Left ventricle myocardium superior (tissue), 1 donor: ENCODE results near the gene LDLRAD4. TPM values are rescaled to one million over a fixed set of nuclear protein-coding genes. Genes with fewer than 3 reads are reported as not detected.
"Not testable (repeated sequence)": the region's sequence is repeated elsewhere in the genome, so short reads cannot be mapped to it uniquely, and the experiment has no call there.

Experiments used
- ATAC-seq: fragments of 200-7000 bp; cut with Tn5 transposase; one replicate; pipeline ENCODE4 v1.9.1; 2020; ENCODE audit warnings: mild to moderate bottlenecking, moderate library complexity
- DNase-seq: peaks from one replicate; pipeline ENCODE4 v3.0.0-alpha.2; 2020
- intact Hi-C: fragments of 100-400 bp; cut with micrococcal nuclease; formaldehyde crosslinking; loops from one replicate; pipeline ENCODE4 v1.11.0; 2022
- total RNA-seq: library from RNA; stranded (reverse); fragmentation: NEBNext Ultra II Directional; extraction: Animal tissue kit (Norgen Biotek cat#: 25700); gene quantifications from one replicate; pipeline ENCODE4 v1.2.1, GENCODE V29; 2021
- donor health status: DM: no; HTN: yes; CAD: no; lungs with severe emphysema.

Gene LDLRAD4
- total RNA-seq, 1 donor from 2014 or later, result 26.0 TPM

DNA sequence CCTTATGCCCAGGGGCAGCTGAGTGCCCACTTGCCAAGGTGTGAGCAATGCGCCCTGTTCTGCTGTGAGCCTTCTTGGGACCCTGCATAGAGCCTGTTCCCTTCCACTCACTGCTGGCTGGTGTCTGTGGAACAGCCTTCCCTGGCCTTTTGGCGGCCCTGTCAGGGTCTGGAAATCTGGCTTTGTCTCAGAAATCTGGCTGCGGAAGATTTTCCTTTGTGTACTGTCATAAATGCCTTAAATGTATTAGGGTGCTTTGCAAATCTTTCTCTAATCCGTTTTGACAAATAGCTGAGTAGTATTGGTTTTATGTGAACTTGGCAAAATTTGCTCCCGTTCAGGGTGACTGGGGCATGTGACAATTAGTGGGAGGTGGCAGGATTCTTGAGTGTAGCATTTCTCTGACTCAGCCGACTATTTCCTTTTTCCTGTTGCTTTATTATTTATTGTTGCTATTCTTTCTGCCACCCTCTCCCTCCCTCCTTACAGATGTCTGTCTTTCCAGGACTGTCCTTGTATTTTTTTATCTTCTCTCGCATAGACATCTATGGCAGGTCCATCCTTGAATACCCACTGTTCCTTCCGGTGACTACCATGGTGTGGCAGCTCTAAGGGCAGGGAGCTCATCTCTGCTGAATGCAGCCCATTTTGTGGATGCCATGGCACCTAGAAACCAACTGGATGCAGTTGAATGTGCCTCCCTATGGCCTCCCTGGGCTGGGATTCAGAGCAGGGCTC lies 41.8 kb downstream of the LDLRAD4 start:
- no peak for DNase-seq
- intact Hi-C loops, result loop anchor here (5.0 kb wide), 1 partner anchor 38 kb away; no protein-coding TSS in a partner anchor
- ATAC-seq, result peak; percentile 30

DNA sequence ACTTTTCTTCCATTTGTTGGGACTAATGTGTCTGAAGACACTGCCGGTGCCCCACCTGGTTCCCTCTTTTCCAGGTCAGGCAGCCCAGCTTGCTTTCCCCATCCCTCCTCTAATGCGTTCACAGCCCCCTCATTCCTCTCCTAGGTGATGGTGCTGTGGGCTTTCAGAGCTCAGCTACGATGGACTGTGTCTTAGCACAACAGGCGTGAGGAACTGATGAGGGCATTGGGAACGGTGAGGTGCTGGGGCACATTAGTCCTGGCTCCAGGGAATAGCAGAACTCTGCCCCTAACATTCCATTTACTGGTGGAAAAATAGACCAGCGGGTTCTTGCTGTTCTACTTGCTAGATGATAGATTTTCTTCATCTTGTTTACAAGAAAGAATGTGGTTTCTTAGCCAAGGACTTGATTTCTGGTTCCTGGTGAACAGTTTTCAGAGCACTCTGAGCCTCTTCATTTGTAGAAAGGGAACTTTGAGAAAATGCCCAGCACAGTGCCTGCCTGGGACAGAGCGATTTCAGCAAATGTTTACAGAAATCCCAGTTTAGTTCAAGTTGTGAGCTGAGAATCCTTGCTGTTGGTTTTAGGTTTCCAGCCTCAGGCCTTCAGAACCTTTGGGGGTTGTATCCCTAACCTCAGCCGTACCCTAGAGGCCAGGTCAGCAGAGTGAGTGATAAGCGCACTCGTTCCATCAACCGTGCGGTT lies 42.5 kb downstream of the LDLRAD4 start:
- no peak for ATAC-seq
- no peak for DNase-seq

DNA sequence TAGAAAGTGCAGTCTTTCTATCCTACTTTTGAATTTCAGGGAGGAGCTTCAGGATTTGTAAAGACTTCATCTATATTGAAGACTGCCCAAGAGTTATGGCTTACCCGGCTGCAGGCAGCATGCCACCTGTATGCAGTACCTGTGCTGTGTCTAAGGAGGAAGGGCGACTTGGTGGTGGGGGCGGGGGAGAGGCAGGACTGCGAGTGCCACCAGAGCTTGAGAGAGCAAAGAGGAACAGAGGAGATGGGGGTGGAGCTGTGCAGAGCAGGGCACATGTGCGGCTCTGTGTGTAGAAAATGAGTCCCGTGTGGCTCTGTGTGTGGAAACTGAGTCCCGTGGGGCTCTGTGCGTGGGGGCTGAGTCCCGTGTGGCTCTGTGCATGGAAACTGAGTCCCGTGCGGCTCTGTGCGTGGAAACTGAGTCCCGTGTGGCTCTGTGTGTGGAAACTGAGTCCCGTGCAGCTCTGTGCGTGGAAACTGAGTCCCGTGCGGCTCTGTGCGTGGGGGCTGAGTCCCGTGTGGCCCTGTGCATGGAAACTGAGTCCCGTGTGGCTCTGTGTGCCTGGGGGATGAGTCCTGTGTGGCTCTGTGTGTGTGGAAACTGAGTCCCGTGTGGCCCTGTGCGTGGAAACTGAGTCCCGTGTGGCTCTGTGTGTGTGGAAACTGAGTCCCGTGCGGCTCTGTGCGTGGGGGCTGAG lies 43.2 kb downstream of the LDLRAD4 start:
- DNase-seq (no peak), ATAC-seq (no peak)
- intact Hi-C loops, result loop anchor here (5.0 kb wide), 1 partner anchor 40 kb away; no protein-coding TSS in a partner anchor

More for the DNA sequence above, 42.5 kb downstream of the LDLRAD4 start:
- intact Hi-C loops, result loop anchor here (5.0 kb wide), 1 partner anchor 39 kb away; no protein-coding TSS in a partner anchor

DNA sequence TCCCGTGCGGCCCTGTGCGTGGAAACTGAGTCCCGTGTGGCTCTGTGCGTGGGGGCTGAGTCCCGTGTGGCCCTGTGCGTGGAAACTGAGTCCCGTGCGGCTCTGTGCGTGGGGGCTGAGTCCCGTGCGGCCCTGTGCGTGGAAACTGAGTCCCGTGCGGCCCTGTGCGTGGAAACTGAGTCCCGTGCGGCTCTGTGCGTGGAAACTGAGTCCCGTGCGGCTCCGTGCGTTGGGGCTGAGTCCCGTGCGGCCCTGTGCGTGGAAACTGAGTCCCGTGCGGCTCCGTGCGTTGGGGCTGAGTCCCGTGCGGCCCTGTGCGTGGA lies 43.8 kb downstream of the LDLRAD4 start:
- intact Hi-C loops, result loop anchor here (5.0 kb wide), 1 partner anchor 40 kb away; no protein-coding TSS in a partner anchor
- not testable (repeated sequence) for DNase-seq

DNA sequence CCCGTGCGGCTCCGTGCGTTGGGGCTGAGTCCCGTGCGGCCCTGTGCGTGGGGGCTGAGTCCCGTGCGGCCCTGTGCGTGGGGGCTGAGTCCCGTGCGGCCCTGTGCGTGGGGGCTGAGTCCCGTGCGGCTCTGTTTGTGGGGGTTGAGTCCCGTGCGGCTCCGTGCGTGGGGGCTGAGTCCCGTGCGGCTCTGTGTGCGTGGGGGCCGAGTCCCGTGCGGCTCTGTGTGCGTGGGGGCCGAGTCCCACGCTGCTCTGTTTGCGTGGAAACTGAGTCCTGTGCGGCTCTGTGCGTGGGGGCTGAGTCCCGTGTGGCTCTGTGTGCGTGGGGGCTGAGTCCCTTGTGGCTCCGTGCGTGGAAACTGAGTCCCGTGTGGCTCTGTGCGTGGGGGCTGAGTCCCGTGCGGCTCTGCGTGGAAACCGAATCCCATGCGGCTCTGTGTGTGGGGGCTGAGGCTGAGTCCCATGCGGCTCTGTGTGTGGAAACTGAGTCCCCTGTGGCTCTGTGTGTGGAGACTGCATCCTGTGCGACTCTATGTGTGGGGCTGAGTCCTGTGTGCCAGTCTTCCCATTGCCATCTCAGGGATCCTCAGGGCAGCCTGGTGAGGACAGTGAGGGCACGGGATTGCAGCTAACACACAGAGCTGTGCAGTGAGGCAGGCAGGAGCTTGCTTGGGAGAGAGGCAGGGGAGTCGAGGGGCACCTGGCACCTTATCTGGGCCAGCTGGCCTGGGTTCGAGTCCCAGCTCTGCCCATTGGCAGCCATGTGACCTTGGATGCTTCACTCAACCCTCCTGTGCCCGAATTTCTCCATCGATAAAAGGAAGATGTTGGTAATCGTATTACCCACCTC lies 44.5 kb downstream of the LDLRAD4 start:
- no peak for DNase-seq
- no peak for ATAC-seq
- intact Hi-C loops, result loop anchor here (5.0 kb wide), 1 partner anchor 41 kb away; no protein-coding TSS in a partner anchor

More for the DNA sequence above, 43.8 kb downstream of the LDLRAD4 start:
- not testable (repeated sequence) for ATAC-seq

DNA sequence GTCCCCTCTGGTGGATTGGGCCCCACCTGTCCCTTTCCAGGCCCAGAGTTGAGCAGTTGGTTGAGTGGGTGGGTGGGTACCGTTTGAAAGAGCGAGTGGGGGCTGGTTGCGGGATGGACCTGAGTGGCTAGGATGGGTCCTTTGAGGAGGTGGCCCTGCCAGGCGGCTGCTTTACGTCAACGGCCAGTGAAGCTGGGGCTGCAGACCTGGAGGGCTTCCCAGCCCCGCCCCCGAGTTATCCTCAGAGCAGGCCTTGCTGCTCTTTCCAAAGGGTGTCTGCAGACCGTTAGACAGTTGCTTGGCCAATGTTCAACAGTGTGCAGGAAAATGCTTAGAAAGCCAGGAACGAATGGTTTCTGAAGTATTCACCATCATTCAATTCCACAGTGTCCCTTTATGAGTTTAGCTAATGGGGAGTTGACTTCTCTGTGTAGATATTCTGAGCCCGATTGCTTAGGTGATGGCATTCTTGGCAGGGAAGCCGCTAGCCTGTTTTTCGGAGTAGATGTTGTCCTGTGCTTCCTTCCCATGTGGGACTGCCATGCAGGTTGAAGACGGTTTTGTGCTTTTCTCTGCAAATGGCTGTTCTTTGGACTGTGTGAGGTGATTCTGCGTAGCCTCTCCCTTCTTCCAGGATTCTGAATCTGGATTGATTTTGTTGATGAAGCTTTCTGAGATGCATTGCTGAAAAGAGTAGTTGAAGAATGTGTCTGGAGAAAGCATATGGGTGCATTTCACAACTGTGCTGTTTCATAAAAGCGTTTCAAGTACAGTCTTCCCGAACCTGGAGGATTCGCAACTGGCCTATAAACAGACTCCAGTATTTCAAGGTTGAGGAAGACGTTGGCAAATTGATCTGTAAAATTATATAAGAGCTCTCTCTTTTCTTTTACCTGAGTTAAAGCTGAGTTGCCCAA lies 45.8 kb downstream of the LDLRAD4 start:
- intact Hi-C loops, result loop anchor here (5.0 kb wide), 1 partner anchor 42 kb away; no protein-coding TSS in a partner anchor
- peak; percentile 80 for ATAC-seq
- DNase-seq, result peak; percentile 90

DNA sequence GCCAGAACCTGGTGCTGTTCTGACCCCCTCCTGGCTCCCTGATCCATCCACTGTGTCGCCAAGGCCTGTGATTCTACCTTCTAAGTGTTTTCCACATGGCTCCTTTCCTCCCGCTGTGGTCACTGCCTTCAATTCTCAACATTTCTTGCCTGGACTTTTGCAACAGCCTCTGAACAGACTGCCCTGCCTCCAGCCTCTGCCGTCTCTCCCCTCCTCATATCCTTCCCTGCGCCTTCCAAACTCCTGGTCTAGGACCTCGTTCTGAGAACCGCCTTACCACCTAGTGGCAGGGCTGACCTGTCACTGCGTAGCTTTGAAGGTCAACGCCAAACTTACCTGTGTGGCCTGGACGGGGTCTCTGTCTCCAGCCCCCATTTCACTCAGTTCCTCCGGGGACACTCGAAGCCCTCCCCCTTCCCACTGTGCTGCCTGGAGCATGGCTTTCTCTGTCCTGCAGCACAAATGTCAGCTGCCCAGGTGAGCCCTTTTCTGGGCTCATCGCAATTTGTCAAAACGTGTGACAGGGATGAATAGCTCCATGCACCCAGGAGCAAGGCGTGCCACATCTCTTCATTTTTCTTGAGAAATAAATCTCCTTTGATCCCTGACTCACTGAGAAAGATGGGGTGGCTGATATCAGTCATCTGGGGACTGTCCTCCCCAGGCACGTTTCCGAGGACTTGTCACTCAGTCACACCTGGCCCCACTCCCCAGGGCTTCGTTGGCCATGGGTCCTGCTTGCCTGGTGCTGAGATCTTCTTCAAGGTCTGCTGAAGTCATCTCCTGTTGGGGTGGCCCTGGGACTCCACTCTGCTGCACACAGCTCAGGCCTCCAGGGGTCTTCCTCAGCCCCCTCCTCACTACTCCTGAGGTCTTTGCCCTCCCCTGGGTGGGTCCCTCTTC lies 46.7 kb downstream of the LDLRAD4 start:
- no peak for DNase-seq
- intact Hi-C loops, result no loop called here
- ATAC-seq, result no peak

DNA sequence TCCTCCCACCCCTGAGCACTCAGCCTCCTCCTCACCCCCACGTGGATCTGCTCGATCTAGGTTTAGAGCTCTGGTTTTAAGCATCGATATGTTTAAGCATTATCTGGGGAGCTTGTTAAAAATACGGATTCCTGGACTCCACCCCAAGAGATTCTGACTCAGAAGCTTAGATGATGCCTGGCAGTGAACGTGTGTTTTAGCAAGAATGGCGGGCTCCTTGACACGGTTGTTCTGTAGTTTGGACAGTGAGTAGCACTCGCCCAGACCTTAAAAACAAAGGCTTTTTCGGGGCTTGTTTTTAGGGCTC lies 47.3 kb downstream of the LDLRAD4 start:
- DNase-seq (no peak), ATAC-seq (no peak)
- intact Hi-C loops, result no loop called here

DNA sequence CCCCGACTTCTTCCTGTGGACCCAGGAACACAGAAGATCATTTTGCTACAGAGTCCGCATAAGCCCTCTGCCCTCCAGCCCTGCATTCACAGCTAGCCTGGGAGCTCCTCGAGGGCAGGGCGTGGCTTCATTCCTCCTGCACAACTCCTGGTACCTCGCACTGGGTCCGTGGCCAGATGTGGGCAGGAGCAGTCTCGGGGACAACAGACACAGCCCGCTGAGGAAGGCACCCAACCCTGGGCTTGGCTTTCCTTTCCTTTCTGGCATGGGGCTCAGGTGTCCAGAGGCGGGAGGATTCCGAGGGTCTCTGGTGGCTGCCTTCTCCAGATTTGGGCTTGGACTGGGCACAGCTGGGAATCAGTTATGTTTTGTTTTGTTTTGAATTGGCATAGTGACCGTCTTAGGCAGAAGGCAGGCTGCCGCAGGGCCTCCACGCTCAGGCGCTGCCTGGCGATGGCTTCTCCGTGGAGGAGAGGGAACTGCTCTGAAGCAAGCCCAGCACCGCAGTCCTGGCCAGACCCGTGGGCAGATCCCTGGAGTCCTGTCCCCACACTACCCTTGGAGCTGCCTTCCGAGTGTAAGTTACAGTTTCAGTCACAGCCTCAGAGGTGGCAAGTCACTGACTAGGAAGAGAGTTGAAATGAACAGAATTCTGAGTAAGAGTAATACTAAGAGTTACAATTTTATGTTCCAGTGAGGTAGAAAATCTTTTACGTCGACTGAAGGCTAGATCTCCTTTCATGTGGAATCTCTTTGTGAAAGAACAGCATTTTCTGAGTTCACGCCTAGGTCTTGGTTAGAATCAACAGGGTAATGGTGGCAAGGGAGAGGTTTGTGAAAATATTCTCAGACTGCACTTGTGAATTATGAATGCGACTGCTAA lies 47.9 kb downstream of the LDLRAD4 start:
- intact Hi-C loops, result no loop called here
- ATAC-seq (peak; percentile 69), DNase-seq (peak; percentile 79)

DNA sequence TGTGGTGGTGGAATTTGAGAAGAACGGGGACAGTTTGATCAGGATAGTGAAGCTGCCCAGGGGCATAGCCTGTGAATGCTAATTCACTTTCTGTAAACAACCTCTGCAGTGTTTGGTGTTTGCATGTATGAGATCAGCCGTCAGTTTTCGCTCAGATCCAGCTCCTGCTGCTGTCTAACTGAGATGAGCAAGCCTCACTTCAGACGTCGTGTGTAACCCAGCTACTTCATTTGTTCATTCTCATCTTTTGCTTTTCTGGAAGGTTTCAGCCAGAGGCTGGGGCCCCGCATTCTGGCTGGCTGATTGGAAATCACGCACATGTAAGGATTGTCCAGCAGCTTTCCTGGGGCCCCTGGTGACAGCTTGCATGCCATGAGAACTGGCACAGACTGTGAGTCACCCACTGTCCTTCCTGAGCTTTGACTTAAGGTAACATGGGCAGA lies 48.9 kb downstream of the LDLRAD4 start:
- no peak for DNase-seq
- no peak for ATAC-seq
- intact Hi-C loops, result no loop called here

DNA sequence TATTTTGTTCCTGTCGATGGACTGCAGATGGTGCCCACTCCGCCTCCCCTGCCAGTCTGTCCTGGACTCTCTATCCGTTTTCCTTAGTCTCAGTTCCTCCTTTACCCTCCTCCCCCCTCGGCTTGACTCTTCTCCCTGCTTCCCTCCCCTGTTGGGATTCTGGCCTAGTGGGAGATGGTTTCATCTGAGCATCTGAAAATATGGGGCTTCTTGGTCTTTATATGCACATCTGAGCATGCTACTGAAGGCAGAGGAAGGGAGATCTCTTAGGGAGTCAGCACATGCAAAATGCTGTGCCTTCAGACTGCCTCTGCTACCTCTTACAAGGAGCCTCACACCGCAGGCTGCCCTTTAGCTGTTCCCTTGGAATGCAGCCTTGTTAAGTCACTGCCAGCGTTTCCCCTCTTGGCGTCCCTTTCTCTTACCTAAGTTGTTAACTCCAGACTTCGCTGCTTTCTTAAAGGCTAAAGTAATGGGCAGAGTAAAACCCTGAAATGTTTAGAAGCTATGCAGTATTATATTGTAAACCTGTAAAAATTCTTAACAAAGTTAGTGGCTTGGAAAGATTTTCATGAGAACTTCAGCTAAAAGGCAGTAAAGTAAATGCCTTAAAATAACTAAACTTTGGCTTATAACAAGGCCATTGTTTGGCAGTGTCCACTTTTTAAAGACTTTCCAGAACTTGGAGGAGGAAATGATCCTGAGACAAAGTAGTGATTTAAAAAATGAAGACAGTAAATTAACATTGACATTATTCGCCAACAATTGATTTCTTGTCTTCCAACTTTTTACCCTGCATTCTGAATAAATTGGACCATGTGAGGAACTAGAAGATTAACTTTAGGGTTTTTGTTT lies 49.8 kb downstream of the LDLRAD4 start:
- intact Hi-C loops, result no loop called here
- ATAC-seq (no peak), DNase-seq (no peak)

DNA sequence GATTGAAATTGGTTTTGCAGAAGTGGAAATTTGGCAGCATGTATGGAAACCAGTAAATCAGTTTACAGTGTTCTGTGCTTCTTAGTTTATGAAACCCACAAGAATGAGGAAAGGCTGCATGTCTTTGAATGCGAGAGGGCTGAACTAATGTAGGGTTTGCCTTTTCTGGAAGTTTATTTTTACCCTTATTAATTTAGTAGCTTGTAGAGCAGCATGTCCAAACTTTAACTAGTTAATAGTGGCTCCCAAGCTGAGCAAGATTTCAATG lies 50.4 kb downstream of the LDLRAD4 start:
- intact Hi-C loops, result no loop called here
- no peak for DNase-seq
- no peak for ATAC-seq

DNA sequence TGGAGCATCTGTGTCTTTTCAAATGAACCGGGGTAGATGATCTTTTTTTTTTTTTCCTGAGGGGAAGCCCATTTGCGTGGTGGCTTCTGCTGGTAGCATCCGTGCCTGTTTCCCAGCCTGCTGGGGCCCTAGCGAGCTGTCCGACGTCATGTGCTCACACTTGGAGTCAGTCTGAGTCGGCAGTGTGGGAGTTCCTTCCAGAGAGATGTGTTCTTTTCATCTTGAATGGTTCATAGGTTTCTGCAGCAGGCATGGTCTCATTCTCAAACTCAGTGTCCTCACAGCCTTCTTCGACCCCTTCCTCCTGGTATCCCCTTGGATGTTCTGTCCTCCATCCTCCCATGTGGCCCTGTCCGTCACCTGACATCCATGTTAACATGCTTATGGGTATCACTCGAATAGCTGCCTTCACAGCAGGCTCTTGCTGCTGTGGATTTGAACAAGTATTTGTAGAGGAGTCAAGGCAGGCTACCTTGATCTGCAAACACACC lies 51.0 kb downstream of the LDLRAD4 start:
- DNase-seq (peak; percentile 56), ATAC-seq (no peak)
- intact Hi-C loops, result no loop called here

DNA sequence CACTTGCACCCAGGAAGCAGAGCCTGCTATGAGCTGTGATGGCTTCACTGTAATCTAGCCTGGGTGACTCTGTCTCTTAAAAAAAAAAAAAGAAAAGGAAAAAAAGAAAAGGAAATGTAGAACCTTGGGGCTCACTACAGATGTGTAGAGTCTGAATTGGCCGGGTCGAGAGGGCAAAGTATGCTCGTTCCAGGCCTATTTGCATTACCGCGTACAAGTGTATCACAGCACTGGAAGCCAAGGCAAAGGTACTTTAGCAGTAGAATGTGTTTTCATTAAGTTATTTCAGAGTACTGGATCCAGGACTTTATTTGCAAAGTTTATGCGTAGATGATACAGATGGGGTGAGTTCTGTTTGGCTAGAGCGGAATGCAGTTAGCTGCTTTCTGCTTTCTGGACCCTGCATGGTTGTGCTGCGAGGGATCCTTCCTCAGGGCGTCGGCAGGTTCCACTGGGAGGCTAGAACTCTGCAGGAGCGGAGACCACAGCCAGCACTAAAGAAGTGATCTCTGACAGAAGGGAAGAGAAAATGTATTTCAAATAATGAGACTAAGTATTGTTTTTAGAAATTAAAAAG lies 51.8 kb downstream of the LDLRAD4 start:
- ATAC-seq (no peak), DNase-seq (no peak)
- intact Hi-C loops, result no loop called here

DNA sequence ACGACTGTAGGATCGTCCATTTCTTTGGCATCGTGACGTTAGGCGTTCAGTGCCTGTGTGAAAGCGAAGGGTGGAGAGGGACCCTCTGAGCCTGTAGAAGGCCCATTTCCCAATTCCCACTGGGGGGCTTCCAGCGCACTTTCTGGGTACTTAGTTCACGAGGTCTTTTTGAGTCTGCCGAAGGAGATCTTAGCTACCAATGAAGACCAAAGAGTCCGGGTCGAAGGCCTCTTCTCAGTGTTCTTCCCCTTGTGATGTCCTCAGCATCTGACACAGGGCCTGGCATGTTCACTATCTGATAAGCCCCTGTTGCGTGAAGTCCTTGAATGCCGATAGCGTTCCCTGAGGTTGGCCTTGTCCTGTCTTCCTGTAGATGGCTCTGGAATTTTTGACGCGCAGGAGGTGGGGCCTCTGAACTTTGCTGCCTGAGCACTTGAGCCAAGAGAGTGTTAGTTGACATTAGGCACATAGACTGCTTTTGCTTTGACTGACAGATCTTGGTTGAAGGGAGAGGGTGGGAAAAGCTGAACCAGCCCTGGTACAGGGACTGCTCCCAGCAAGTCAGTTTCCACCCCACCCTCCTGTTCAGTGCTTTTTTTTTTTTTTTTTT lies 52.8 kb downstream of the LDLRAD4 start:
- intact Hi-C loops, result no loop called here
- DNase-seq, result peak; percentile 59
- peak; percentile 89 for ATAC-seq
